Measurements from ENCODE around the gene LYVE1. TPM values are rescaled to one million over a fixed set of nuclear protein-coding genes. Genes with fewer than 3 reads are reported as not detected.

The LYVE1 gene
- total RNA-seq, 1 donor from 2014 or later = not detected

- no peaks in the 10 kb centered on the region for H3K36me3 ChIP-seq (ENCODE audit: control insufficient read depth, insufficient read depth, low read length)
- H3K27me3 ChIP-seq (ENCODE audit: control insufficient read depth, insufficient read depth, low read length) = no peaks in the 10 kb centered on the region
- no peak for TF ChIP-seq CTCF (IDR thresholded peaks at IDR 0.05; ENCODE audit: insufficient read depth, low read length, poor library complexity, severe bottlenecking)
- no peak for DNase-seq (ENCODE audit: low read depth)
- no peak overlapping the region for H3K4me3 ChIP-seq (ENCODE audit: low read depth, low read length)
Measured at GRCh38 chr11:10581481-10582019, 13.1 kb upstream of the LYVE1 start.

- no peak overlapping the region for H3K4me3 ChIP-seq (ENCODE audit: low read depth, low read length)
- DNase-seq (ENCODE audit: low read depth) = no peak
- TF ChIP-seq CTCF (IDR thresholded peaks at IDR 0.05; ENCODE audit: insufficient read depth, low read length, poor library complexity, severe bottlenecking) = no peak
- no peaks in the 10 kb centered on the region for H3K36me3 ChIP-seq (ENCODE audit: control insufficient read depth, insufficient read depth, low read length)
- H3K27me3 ChIP-seq (ENCODE audit: control insufficient read depth, insufficient read depth, low read length) = no peaks in the 10 kb centered on the region
Measured at GRCh38 chr11:10580623-10581022, 12.2 kb upstream of the LYVE1 start.

DNA sequence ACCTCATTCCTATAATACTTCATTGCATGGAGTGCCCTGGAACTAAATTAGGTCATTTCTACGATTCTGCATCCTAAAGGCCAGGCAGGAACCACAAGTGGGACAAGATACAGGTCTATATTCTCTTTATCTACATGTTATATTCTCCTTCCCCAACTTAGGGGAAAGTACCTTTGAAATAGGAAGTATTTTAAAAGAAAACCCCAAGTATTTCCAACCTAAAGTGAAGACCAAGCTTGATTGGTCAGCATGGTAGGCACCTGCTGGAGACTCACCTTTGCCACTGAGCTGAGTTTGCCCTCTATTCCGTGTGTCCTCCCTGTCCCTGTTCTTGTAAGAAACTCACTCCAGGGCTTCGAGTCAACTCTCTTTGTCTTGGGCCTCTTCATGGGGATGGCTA lies 11.2 kb upstream of the LYVE1 start:
- no peaks in the 10 kb centered on the region for H3K36me3 ChIP-seq (ENCODE audit: control insufficient read depth, insufficient read depth, low read length)
- H3K27me3 ChIP-seq (ENCODE audit: control insufficient read depth, insufficient read depth, low read length) = no peaks in the 10 kb centered on the region
- no peak for DNase-seq (ENCODE audit: low read depth)
- no peak overlapping the region for H3K4me3 ChIP-seq (ENCODE audit: low read depth, low read length)
- TF ChIP-seq CTCF (IDR thresholded peaks at IDR 0.05; ENCODE audit: insufficient read depth, low read length, poor library complexity, severe bottlenecking) = no peak

DNA sequence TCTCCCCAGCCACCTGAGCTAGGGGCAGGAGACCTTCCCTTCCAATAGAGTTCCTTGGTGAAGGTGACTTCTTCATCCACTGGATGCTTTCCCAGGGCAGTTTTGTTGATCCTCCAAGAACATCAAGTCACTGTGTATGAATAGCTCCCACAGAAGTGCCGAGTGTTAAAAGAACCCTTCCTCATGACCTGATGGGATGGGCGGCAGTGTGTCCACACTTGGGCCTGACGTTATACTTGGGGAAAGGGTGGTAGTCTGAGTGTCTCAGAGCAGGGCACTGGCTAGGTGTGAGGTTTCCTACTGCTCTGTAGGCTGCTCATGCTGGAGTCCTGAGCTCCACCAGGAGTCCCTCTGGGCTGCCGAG lies 7.6 kb upstream of the LYVE1 start:
- no peak for DNase-seq (ENCODE audit: low read depth)
- Histone ChIP-seq H3K36me3 (ENCODE audit: control insufficient read depth, insufficient read depth, low read length) (no peaks in the 10 kb centered on the region), H3K27me3 (ENCODE audit: control insufficient read depth, insufficient read depth, low read length) (no peaks in the 10 kb centered on the region), H3K4me3 (ENCODE audit: low read depth, low read length) (no peak overlapping the region)
- no peak for TF ChIP-seq CTCF (IDR thresholded peaks at IDR 0.05; ENCODE audit: insufficient read depth, low read length, poor library complexity, severe bottlenecking)

DNA sequence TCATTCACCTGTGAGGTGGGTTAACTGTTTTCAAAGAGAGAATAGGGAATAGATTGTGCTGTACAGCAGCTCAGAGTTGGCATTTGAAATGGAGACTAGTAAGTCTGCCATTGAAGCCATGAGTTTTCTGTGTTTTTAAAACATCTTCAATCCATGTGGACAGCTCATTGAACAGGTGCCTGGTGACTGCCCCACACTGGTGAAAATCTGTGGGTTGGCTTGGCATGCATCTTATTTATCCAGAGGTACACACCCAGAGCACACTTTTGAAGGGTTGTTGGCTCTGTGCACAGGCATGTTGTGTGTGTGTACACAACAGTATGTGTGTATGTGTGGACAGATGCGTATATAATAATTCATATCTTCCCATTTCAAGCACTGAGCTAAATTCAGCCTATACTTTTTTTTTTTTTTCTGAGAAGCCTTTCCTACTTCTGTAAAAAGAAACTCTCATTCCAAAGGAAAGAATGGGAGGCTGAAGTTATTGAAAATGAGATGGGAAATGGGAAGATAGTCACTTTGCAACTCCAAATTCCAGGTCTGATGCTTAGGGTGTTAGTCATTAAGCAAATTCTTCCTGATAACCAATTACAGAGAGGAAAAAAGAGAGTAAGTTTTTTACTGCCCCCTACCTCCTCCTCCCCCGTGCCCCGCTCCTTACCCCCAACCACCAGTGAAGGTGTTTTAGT lies 7.0 kb upstream of the LYVE1 start:
- no peak for DNase-seq (ENCODE audit: low read depth)
- TF ChIP-seq CTCF (IDR thresholded peaks at IDR 0.05; ENCODE audit: insufficient read depth, low read length, poor library complexity, severe bottlenecking) = no peak
- H3K27me3 ChIP-seq (ENCODE audit: control insufficient read depth, insufficient read depth, low read length) = no peaks in the 10 kb centered on the region
- no peak overlapping the region for H3K4me3 ChIP-seq (ENCODE audit: low read depth, low read length)
- no peaks in the 10 kb centered on the region for H3K36me3 ChIP-seq (ENCODE audit: control insufficient read depth, insufficient read depth, low read length)

- DNase-seq (ENCODE audit: low read depth) = no peak
- H3K36me3 ChIP-seq (ENCODE audit: control insufficient read depth, insufficient read depth, low read length) = no peaks in the 10 kb centered on the region
- no peak for TF ChIP-seq CTCF (IDR thresholded peaks at IDR 0.05; ENCODE audit: insufficient read depth, low read length, poor library complexity, severe bottlenecking)
- H3K27me3 ChIP-seq (ENCODE audit: control insufficient read depth, insufficient read depth, low read length) = no peaks in the 10 kb centered on the region
- no peak overlapping the region for H3K4me3 ChIP-seq (ENCODE audit: low read depth, low read length)
Measured at GRCh38 chr11:10573556-10573955, 5.1 kb upstream of the LYVE1 start.
